Caki2 (cell line): ENCODE data around the gene INPP5D. TPM values are rescaled to one million over a fixed set of nuclear protein-coding genes. Genes with fewer than 3 reads are reported as not detected.
A peak's percentile ranks its signal among the peaks of the same experiment; 100 is the strongest.
"Not testable (repeated sequence)": the region's sequence is repeated elsewhere in the genome, so short reads cannot be mapped to it uniquely, and the experiment has no call there.

ENCODE experiments used
- DNase-seq: peaks from one replicate; pipeline ENCODE4 v3.0.0-alpha.2; 2015; ENCODE audit warnings: low read depth
- in situ Hi-C: cut with HindIII; loops from 2 replicates; pipeline ENCODE4 v1.10.0; 2016; ENCODE audit warnings: low sequenced_read_pairs, low pct_unique_long_range_greater_than_20kb, mixed read lengths
- total RNA-seq: library from RNA; depleted of rRNA; stranded (reverse); fragments of >200 nt; shearing (Covaris generic); gene quantifications from 2 replicates; pipeline ENCODE4 v1.2.3, GENCODE V29; 2014; ENCODE audit warnings: low replicate concordance

Gene INPP5D
- total RNA-seq, 1 experiment from 2014 or later = not detected

DNA sequence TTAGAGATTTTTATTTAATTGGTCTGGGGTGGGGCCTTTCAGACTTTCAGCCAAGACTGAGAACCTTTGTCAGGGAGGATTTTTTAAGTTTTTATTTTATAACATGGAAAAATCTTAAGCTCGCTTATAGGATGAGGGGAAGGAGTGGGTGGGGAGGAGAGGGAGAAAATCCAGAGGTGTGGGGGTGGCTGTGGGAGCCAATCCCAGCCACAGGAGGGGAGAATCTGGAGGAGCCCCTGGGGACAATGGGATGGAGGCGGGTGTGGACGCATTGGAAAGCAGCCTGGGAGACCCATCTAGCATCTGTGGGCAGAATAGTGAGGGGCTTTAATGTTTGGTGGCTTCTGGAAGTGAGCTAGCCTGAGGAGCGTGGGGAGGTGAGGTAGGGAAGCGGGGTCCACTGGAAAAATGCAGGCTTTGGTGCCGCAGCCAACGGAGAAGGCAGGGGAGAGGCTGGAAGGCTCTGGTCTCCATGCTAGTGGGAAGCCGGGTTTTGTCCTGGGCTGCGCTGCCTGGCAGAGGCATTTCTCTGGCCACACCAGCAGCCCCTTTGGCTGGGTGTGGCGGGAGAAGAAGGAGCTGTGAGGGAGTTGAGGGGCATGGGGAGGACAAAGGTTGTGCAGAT is 11.5 kb upstream of the INPP5D start:
- no peak for DNase-seq
- in situ Hi-C loops = no loop called here

- in situ Hi-C loops = no loop called here
These were observed 10.9 kb upstream of the INPP5D start for GRCh38 chr2:233049194-233049761.

DNA sequence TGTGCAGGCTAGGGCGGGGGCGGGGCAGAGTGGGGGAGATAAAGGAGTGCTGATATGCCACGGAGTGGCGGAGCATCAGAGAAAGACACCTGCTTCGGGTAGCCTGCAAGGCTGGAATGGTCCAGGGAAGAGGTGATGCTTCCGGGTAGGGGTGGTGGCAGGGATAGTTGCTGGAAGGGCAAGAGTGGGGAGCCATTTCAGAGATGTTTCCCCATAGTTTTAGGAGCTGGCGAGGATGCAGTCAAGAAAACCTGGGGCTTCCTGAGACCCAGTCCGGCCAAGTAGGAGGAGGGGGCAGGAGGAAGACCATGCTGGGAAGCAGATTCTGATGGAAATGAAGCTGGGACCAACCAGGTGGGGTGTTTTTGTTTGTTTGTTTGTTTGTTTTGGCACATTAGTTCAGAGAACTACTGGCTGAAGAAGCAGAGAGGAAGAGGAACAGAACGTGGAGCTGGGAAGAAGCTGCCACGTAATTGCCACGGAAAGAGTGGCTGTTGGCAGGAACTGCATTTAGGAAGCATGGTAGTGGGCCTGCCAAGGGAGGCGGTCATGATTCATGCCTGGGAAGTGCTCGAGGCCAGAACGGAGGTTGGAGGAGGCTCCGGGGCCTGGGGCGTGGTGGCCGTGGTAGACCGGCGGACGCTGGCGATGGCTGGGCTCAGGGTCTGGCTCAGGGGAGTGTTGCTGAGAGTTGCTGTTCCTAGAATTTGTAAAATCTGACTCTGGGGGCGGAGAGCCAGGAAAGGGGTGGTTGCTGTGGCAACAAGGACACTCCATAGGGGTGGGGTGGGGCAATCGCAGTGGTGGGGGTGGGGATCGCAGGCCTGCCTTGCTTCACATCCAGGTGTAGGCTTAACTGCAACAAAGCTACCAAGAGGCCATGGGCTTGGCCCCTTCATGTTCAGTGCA is 8.6 kb upstream of the INPP5D start:
- no peak for DNase-seq
- in situ Hi-C loops = no loop called here

More at GRCh38 chr2:233049194-233049761, 10.9 kb upstream of the INPP5D start:
- DNase-seq = no peak

GRCh38 chr2:233052517-233052916 is 7.6 kb upstream of the INPP5D start:
- in situ Hi-C loops, DNase-seq: not testable (repeated sequence)

GRCh38 chr2:233053928-233054784 is 6.0 kb upstream of the INPP5D start:
- peak; percentile 19 for DNase-seq
- in situ Hi-C loops = no loop called here

GRCh38 chr2:233055362-233055761 is 4.8 kb upstream of the INPP5D start:
- no peak for DNase-seq
- in situ Hi-C loops = no loop called here

DNA sequence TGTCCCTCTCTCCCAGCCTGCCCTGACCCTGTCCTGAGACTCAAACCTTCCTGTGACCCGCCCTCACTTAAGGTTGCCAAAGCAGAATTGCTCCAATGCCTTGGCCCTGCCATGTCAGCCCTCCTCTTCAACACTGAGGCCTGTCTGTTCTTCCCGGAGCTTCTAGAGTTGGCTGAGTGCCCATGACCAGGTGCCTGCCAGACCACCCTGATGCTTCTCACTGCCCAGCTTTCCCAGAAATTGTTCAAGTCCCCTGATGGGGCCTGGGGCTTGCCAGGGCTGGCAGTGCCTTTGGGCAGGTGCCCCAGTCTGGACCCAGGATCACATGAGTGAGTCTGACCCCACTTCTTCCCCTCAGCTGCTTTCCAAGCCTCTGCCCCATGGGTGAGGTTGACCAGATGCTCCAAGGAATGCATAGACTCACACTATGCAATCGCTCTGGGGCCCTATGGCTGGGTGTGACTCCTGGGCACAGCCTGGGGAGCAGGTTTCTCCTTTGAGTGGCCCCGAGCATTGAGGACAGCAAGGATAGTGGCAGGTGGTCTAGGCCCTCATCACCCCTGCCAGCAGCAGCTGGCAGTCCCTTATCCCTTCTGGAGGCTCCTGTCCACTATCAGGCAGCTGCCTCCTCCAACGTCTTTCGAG is 3.1 kb upstream of the INPP5D start:
- no peak for DNase-seq
- in situ Hi-C loops = no loop called here

DNA sequence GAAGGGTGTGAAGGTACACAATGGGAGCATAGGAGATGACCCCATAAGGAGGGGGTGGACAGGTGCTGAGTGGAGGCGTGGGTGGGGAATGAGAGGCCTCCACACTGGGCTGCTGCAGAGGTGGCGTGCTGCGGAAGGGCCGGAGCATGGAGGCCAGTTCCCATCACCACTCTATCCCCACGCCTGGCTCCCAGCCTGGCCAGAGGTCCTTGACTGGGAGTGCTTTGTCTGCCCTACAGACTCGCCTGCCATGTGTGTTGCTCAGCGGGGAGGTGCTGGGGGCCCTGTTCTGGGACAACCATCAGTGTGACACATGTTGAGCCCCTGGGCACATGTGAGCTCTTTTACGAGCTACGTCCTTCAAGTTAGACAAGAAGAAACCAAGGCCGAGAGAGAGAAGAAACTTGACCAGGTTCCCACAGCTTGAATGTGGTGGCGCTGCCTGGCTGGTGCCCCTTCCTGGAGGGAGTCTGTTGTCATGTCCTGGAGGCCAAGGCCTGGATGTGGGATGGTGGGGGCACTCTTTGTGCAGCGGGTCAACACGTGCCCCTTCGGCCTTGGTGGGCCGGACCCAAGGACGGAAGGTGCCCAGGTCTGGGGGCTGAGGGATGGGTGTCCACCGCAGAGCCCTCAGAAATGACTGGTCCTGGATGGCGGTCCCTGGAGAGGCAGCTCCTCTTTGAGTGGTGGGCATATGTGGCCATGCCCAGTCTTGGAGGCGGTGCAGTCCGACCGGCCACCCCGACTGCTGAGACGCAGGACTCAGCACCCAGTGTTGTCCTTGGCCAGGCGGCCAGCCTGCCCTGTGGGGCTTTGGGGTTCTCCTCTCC is 1.2 kb upstream of the INPP5D start:
- DNase-seq = no peak
- in situ Hi-C loops = no loop called here

GRCh38 chr2:233059547-233059796 is 670 bp upstream of the INPP5D start:
- no peak for DNase-seq
- in situ Hi-C loops = no loop called here

DNA sequence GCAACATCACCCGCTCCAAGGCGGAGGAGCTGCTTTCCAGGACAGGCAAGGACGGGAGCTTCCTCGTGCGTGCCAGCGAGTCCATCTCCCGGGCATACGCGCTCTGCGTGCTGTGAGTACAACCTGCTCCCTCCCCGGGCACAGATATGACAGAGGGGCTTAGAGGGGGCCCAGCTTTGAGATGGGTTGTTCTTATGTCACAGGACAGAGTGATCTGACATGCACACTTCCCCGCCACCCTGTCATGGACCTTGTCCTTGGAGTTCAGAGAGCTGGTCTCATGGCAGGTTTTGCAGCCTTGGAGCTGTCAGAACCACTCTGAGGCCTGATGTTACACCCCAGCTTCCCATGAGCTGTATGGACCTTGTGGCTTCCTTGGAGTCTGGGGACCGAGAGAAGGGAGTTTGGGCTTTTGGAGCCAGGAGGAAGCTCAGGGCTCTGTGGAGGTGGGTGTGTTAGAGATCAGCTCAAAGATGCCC is 398 bp downstream of the INPP5D start:
- DNase-seq = no peak
- in situ Hi-C loops = no loop called here

DNA sequence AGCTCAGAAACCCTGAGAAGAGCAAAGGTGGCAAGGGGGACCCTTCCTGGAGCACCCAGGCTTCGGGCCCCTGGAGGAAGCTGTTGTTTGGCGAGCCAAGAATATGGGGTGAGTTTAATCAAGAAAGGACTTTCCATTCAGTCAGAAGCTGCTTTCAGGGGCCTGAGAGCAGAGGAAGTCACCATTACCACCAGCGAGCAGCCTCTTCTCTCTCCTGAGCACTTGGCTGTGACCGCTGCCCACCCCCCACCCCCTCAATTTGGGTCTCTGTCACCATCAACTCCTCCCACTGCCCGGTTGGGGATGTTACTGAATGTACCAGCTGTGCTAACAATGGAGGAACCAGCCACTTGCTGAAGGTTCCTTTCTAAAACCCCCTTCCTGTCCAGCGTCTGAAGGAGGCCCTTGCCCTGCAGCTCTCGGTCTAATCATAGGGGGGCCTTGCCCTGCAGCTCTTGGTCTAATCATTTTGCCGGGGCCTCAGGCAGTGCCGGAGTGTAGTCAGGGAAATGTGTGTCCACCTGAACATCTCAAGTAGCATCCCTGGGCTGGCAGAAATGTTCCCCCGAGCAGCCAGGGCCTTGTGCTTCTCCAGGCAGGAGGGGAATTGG is 943 bp downstream of the INPP5D start:
- no peak for DNase-seq
- in situ Hi-C loops = no loop called here

DNA sequence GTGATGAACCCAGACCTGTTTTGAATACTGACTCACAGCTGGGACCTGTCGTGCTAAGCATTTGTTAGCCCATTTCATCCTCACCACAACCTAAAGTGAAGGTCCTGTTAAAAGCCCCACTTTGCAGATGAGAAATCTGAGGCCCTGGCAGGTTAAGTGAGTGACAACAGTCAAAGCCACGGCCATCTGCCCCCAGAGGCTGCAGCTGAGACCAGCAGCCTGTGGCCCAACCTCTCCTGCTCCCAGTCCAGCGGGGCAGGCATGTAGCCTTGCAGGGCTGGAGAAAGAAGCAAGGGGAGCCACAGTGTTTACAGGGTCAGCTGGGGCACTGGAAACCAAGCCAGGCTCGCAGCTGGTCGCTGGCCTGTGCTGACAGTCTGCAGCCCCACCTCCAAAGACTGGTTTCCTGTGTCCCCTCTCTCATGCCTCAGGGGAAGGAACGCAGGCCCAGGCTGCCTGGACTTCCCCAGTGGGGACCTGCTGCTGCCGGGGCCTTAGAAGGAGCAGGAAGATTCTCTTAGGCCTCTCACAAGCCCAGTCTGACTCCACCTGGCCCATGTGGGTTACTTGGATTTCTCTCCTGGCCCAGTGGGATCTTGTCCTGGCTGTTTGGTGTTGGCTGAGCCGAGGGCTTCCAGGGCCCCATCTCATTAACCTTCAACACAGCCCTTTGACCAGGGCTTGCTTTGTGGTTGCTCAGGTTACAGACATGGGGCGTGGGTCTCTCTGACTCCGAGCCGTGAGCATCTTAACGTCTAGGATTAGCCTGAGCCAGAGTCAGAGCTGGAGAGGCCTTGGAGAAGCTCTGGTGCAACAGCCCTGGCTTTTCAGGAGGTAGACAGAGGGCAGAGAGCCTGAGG is 1.7 kb downstream of the INPP5D start:
- DNase-seq = no peak
- in situ Hi-C loops = no loop called here

DNA sequence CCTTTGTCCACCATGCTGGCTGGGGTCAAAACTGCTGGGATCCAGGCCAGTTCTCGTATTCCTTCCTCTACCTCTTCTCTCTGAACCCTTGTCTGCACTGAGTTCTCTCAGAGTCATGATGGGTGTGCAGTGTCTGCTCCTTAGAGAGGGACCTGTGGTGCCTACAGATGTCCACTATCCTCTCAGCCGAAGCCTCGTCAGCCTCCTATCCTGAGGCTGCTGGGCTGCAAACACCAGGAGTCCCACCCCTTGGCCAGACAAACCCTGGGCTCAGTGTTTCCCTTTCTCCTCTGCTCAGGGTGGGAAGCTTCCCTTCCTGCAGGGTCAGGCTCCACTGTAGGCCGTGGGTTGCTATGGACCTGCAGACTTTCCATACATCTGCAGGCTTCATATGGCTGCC is 2.3 kb downstream of the INPP5D start:
- DNase-seq = no peak
- in situ Hi-C loops = no loop called here

- no peak for DNase-seq
- in situ Hi-C loops = no loop called here
These were observed 2.8 kb downstream of the INPP5D start for GRCh38 chr2:233062946-233063268.

GRCh38 chr2:233063269-233063975 is 3.3 kb downstream of the INPP5D start:
- in situ Hi-C loops = no loop called here
- DNase-seq = no peak

GRCh38 chr2:233063976-233064411 is 3.9 kb downstream of the INPP5D start:
- DNase-seq = no peak
- in situ Hi-C loops = no loop called here
